Neutrophil (primary cell): ENCODE data around the gene PMPCA.

Experiments used
- H3K27ac ChIP-seq: fragments of 200-600 bp; sonication (generic); 2 replicates; pipeline ENCODE4 v1.5.1; 2016; ENCODE audit warnings: mild to moderate bottlenecking, moderate library complexity
- H3K27me3 ChIP-seq: fragments of 200-600 bp; sonication (generic); 2 replicates; pipeline ENCODE4 v1.6.0; 2016; ENCODE audit warnings: mild to moderate bottlenecking
- H3K36me3 ChIP-seq: fragments of 200-600 bp; sonication (generic); 2 replicates; pipeline ENCODE4 v1.5.1; 2017
- H3K4me1 ChIP-seq, 2 experiments: fragments of 200-600 bp in 1 of 2; sonication (generic) in 1 of 2; 1 replicate in 1 of 2; 2 replicates in 1 of 2; pipeline versions ENCODE4 v1.5.1 to v1.6.1; 2013 to 2016; ENCODE audit warnings: low read depth in 1 of 2, low read length in 1 of 2, mild to moderate bottlenecking in 1 of 2, moderate library complexity in 1 of 2; ENCODE audit not compliant: control insufficient read depth in 1 of 2, insufficient read depth in 1 of 2
- H3K4me3 ChIP-seq, 2 experiments: fragments of 200-600 bp in 1 of 2; sonication (generic) in 1 of 2; 1 replicate in 1 of 2; 2 replicates in 1 of 2; pipeline ENCODE4 v1.5.1; 2013 to 2016; ENCODE audit warnings: low read depth in 1 of 2, low read length in 1 of 2, mild to moderate bottlenecking in 1 of 2, moderate library complexity in 1 of 2
- H3K9me3 ChIP-seq: fragments of 200-600 bp; sonication (generic); 2 replicates; pipeline ENCODE4 v1.5.1; 2016
- CTCF ChIP-seq: fragments of 200-600 bp; sonication (generic); IDR thresholded peaks from 2 replicates; pipeline ENCODE4 v1.5.1; 2016; ENCODE audit warnings: antibody characterized with exemption

The PMPCA gene

GRCh38 chr9:136368190-136368589, 42.3 kb upstream of the PMPCA start:
- Histone ChIP-seq H3K27ac (no peak overlapping the region), H3K36me3 (peaks cover 19% of the 10 kb centered on the region), H3K9me3 (no peaks in the 10 kb centered on the region), H3K4me3 (no peak overlapping the region), H3K27me3 (no peaks in the 10 kb centered on the region), H3K4me1 (peaks cover 42 to 47% of the 10 kb centered on the region in 2 experiments)
- TF ChIP-seq CTCF, result no peak

GRCh38 chr9:136370037-136370436, 40.4 kb upstream of the PMPCA start:
- no peak overlapping the region for H3K27ac ChIP-seq
- H3K36me3 ChIP-seq, result peaks cover 19% of the 10 kb centered on the region
- no peak overlapping the region for H3K4me3 ChIP-seq
- H3K4me1 ChIP-seq, result peaks cover 38 to 39% of the 10 kb centered on the region in 2 experiments
- TF ChIP-seq CTCF, result no peak
- no peaks in the 10 kb centered on the region for H3K27me3 ChIP-seq
- H3K9me3 ChIP-seq, result no peaks in the 10 kb centered on the region

- H3K9me3 ChIP-seq, result no peaks in the 10 kb centered on the region
- peaks cover 29 to 30% of the 10 kb centered on the region in 2 experiments for H3K4me1 ChIP-seq
- peaks cover 19% of the 10 kb centered on the region for H3K36me3 ChIP-seq
- no peaks in the 10 kb centered on the region for H3K27me3 ChIP-seq
- no peak for TF ChIP-seq CTCF
- H3K4me3 ChIP-seq, result no peak overlapping the region
- H3K27ac ChIP-seq, result no peak overlapping the region
These were observed 39.5 kb upstream of the PMPCA start for GRCh38 chr9:136370687-136371532.

- peaks cover 24 to 25% of the 10 kb centered on the region in 2 experiments for H3K4me1 ChIP-seq
- H3K27ac ChIP-seq, result peak overlapping the region; percentile 73
- H3K4me3 ChIP-seq, result no peak overlapping the region
- no peaks in the 10 kb centered on the region for H3K9me3 ChIP-seq
- no peak for TF ChIP-seq CTCF
- no peaks in the 10 kb centered on the region for H3K27me3 ChIP-seq
- H3K36me3 ChIP-seq, result peaks cover 19% of the 10 kb centered on the region
These were observed 39.0 kb upstream of the PMPCA start for GRCh38 chr9:136371533-136371880.

- H3K36me3 ChIP-seq, result peaks cover 19% of the 10 kb centered on the region
- H3K9me3 ChIP-seq, result no peaks in the 10 kb centered on the region
- H3K4me3 ChIP-seq, result peak overlapping the region; percentile 51 to 63
- TF ChIP-seq CTCF, result no peak
- peaks cover 24 to 27% of the 10 kb centered on the region in 2 experiments for H3K4me1 ChIP-seq
- peak overlapping the region; percentile 73 for H3K27ac ChIP-seq
- H3K27me3 ChIP-seq, result no peaks in the 10 kb centered on the region
These were observed 38.5 kb upstream of the PMPCA start for GRCh38 chr9:136372006-136372405.
